Gastrocnemius medialis (tissue), 4 donors: ENCODE data around the gene ZNF319.

Experiments
- CTCF ChIP-seq, 5 experiments: fragments of 450-650 bp in 3 of 5; fragments of 200-600 bp in 2 of 5; sonication (generic) in 2 of 5; IDR thresholded peaks in 4 of 5; conservative IDR thresholded peaks in 1 of 5; 1 replicate in 4 of 5; 2 replicates in 1 of 5; pipeline ENCODE4 v1.5.1; 2016 to 2019; ENCODE audit warnings: antibody characterized with exemption in 5 of 5, mild to moderate bottlenecking in 3 of 5, moderate library complexity in 3 of 5
- POLR2A ChIP-seq, 2 donors: fragments of 450-650 bp; IDR thresholded peaks; one replicate each; pipeline ENCODE4 v1.6.1; 2017; ENCODE audit warnings: antibody characterized with exemption in 2 of 2, mild to moderate bottlenecking in 2 of 2, moderate library complexity in 2 of 2

GRCh38 chr16:58019866-58020538 is 19.5 kb upstream of the ZNF319 start:
- TF ChIP-seq CTCF (IDR thresholded peaks at IDR 0.05 in 4 of 5, conservative IDR thresholded peaks at IDR 0.05 in 1 of 5) (no peak), POLR2A (IDR thresholded peaks at IDR 0.05) (no peak)
